IPS DF 19.7 (cell line): ENCODE data around the gene PIAS1.
"Not testable (repeated sequence)": the region's sequence is repeated elsewhere in the genome, so short reads cannot be mapped to it uniquely, and the experiment has no call there.

Experiments used
- DNase-seq: peaks from one replicate; pipeline ENCODE4 v3.0.0-alpha.2; 2013; ENCODE audit warnings: low read depth, low spot score

PIAS1 gene

DNA sequence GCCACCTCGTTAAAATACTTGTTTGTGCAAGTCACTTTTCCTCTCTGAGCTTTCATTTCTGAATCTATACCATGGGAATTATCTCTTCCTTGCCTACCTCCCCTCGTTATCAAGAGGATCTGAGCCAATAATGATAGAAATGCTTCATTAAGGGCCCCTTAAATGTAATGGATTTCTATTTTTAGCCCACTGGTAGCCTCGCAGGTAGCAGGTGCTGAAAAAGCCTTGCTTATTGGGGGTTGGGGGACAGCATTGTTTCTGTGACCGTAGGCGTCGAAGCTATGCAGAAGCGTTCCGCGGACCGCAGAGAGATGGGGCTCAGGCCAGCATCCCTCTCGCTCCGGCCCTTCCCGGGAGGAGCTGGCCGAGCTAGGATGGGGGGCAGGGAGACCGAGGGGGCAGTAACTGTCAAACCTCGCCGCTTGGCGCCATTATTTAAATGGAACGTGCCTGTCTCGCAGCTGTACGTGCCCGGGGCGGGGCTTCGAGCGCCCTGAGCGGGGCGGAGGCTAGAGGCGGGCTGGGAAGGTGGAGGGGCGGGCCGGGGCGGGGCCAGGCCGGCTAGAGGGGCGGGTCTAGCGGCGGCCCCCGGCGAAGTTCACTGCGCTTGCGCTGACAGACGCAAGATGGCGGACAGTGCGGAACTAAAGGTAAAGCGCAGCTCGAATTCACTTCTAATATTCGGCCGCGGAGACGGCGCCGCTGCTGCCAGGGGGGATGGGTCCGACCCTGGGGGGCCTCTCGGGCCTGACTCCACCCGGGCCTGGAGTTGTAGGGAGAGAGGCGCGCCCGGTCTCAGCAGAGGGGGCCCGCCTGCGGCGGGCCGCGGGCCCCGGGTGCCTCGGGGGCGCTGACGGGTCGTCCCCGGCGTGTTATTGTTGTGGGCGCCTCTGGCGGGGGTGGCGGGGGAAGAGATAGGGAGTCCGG, at the start of gene PIAS1:
PIAS1 (plus strand) TSS at position 615 of the 927 bp plus-strand sequence; CDS start at position 627, 12 bp downstream.
- DNase-seq = peak; percentile 60

DNA sequence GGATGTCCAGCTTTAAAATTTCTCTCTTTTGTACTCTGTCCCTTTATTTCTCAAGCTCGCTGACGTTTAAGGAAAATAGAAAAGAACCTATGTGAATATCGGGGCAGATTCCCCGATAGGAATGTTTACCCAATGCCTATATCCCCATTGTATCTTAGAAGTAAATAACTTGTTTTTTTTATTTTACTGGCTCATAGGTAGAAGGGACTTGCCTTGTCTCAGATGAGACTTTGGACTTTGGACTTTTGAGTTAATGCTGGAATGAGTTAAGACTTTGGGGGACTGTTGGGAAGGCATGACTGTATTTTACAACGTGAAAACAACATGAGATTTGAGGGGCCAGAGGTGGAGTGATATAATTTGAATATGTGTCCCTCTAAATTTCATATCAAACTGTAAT, 46.5 kb upstream of the PIAS1 start:
- DNase-seq = not testable (repeated sequence)

DNA sequence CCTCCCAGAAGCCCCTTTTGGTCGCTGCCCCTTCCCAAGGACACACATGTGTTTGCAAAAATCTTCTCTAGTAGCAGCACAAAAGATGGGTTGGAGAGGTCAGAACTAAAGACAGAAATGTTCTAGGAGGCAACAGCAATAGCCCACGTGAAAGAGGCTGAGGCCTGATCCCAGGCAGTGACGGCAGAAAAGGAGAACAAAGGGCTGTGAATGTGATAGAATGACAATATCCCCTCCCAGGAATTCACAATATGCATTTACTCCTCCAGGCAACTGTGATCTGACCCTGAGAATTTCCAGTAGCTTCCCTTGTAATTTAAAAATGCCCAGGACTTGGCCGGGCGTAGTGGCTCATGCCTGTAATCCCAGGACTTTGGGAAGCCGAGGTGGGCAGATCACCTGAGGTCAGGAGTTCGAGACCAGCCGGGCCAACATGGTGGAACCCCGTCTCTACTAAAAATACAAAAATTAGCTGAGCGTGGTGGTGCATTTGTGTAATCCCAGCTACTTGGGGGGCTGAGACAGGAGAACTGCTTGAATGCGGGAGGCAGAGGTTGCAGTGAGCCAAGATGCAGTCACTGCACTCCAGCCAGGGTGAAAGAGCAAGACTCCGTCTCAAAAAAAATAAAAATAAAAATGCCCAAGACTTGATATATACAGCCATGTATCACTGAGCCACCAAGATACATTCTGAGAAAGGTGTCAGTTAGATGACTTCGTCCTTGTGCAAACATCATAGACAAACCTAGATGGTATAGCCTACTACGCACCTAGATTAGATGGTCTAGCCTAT, 43.6 kb upstream of the PIAS1 start:
- peak; percentile 45 for DNase-seq

DNA sequence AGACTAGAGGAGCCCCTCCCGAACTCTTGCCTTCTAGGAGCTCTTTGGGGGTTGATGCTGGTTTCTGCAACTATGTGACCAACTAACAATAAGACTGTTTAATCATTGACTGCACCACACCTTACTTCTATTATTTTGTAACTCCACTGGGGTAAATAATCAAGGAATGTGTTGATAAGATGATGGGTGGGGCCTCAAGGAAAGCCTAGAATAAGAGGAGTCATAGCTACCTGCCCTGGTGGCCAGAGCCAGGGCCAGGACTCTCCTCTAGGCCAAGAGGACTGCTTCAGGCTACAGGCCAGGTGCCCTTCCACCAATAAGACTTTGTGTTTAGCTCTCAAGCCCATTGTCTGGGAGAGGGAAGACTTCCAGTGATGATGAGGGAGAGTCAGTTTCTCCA, 41.2 kb upstream of the PIAS1 start:
- no peak for DNase-seq

DNA sequence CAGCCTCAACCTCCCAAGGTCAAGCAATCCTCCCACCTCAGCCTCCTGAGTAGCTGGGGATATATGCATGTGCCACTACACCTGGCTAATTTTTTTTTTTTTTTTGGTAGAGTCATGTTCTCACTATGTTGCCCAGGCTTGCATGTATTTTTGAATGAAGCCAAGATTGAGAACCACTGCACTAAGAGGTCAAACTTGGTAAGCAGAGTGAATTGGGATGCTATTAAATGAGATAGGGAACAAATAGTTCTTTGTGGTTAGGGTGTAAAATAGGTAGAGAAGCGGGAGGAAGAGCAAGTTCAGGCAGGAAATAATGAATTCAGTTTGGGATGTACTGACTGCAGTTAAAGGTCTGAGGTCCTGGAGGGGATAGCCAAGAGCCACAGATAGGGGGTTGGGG, 39.9 kb upstream of the PIAS1 start:
- DNase-seq = no peak

DNA sequence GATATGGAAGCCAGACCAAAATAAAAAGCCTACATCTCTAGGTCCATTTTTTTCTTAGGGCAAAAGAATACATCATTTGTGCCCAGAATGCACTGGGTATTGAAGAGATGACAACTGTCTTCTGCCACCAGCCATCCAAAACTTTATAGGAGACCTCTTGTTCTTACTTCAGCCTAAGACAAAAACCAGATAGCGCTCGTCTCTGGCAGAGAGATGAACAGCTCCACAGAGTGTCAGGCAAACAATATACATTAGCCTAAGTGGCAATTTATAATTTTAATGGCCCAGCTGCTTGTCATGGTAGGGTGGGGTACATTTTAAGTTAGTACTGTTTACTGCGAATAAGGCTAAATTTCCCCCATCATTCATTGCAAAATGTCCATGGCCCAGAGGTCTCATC, 38.9 kb upstream of the PIAS1 start:
- no peak for DNase-seq

DNA sequence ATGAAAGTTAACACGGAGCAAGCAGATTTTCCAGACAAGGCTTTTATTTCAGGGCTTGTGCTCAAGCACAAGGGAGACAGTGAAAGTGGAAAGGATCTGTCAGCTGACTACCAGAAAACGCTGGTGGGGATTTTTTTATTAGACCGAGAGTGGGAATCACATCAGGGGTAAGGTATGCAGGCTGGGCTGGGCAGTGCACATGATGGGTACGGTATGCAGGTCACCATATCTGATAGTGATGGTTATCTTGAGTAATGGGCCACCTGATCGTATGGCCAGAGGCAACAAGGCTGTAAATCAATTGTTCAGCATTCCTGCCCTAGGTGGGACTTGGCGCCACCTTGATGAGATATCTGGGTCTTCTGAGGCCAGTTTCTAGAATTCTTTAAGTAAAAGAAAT, 36.9 kb upstream of the PIAS1 start:
- no peak for DNase-seq

DNA sequence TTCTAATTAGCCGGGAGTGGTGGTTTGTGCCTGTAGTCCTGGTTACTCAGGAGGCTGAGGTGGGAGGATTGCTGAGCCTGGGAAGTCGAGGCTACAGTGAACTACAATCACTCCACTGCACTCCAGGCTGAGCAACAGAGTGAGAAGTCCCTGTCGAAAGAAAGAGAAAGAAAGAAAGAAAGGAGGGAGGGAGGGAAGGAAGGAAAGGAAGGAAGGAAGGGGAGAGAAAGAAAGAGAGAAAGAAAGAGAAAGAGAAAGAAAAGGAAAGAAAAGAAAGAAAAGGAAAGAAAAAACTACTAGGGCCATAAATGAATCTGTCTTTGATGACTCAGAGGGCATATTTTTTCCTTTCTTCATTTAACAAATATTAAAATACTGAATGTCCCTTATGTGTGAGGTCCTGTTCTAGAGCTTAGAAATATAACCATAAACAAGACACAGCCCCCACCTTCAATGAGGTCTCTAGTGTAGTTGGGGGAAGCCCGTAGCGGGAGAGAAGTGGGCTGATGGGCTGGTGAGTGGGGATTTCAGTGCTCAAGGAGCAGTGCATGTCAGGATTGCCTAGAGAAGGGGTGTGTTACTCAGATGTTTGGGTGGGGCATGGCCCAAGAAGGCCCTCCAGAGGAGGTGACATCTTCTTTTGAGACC, 35.2 kb upstream of the PIAS1 start:
- no peak for DNase-seq

DNA sequence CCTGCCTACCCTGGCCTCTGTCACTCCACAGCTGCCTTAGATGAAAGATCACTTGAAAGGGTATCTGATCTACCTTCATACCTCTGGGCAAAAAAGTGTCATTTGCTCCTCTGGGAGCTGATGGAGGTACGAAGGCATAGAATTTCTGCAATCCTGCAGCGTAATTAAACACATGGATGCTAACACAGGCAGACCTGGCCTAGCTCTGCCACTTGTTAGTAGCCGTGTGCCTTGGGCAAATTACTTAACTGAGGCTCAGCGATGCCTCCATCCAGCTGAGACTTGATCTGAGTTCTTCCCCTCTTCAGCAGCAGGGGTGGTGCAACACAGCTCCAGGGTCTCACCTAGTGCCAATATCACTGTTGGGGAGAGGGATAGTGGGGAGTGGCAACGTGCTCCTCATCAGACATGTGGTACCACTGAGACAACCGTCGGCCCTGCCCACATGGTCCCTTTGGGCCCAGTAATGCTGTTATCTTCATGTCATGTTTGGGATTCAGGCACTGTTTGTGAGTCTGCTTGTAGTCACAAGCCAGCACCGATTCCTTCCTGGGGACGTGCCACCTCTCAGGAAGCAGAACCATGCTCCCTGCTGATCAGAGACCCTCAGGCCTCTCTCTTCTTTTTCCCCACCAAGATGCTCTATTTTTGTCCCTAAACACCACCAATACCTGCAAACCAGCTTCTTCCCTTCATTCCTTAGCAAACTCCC, 34.1 kb upstream of the PIAS1 start:
- DNase-seq = no peak

DNA sequence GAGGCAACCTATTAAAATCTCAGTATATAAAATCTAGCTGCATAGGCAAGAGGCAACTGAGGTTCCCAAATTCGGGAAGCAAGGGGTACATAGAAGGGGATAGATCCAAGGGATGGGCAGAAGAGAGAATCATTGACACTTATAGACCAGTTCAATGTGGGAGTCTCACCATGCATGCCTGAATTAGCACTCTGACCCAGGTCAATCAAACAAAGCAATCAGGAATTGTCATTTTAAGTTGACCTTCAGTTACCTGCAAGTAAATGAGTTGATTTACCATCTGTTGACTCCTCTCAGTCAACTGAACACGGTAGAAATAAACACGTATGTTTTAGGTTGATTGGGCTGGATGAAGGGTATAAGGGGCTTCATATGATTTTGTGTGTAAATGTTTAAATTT, 33.4 kb upstream of the PIAS1 start:
- DNase-seq = no peak

DNA sequence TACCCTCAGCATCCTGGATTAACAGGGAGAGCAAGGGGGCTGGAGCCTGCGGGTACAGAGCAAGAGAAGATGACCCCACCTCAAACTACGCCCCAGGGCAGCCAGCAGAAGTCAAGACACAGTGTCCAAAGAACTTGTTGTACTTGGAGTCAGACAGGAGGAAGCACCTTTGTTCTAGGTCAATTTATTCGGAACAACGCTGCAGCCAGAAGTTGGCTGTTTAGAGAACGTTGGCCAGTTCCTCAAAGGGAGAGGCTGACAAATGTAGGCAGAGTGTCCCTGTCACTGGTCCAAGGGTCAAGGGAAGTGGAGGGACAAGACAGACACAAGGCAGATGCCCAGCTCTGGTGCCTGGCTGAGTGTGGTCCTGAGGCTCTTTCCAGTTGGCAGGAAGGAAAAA, 32.1 kb upstream of the PIAS1 start:
- DNase-seq = no peak

DNA sequence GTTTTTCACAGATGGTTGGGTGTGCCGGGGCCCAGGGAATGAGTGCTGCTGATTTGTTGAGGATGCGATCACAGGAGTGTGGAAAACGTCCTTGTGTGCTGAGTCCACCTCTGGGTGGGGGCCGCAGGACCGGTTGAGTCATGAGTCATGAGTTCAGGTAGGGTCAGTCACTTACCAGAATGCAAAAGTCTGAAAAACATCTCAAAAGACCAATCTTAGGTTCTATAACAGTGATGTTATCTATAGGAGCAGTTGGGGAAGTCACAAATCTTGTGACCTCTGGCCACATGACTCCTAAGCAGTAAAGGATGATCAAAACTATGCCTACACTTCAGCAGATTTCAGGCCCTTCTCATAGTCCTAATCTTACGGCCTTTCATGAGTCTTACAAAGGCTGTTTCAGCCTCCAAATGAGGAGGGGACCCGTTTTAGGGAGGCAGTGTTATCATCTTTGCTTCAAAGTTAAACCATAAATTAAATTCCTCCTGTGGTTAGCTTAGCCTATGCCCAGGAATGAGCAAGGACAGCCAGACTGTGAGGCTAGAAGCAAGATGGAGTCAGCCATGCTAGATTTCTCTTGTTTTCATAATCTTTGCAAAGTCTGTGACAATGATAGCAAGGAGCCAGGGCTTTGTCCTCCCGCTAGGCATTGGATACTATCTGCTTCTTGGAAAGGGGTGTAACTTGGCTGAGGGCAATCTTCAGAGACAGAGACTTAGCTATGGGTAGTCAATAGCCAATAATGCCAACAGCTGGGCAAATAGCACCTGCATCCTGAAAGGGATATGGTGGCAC, 30.6 kb upstream of the PIAS1 start:
- DNase-seq = no peak

DNA sequence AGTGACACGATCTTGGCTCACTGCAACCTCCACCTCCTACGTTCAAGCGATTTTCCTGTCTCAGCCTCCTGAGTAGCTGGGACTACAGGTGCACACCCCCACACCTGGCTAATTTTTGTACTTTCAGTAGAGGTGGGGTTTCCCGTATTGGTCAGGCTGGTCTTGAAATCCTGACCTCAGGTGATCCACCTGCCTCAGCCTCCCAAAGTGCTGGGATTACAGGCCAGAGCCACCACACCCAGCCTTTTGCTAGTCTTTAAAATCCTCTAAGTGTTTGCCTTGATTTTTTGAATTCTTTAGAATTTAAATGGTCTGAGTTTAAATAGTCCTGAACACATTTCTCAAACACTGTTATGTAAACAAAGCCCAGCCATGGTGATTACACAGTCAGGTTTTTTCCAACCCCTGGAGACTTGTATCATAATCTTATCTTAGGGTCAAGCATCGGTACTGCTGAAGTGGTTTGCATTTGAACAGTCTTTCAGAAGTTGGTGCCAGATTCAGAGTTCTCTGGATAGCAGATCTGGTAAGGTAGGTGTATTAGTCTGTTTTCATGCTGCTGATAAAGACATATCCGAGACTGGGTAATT, 28.2 kb upstream of the PIAS1 start:
- no peak for DNase-seq

DNA sequence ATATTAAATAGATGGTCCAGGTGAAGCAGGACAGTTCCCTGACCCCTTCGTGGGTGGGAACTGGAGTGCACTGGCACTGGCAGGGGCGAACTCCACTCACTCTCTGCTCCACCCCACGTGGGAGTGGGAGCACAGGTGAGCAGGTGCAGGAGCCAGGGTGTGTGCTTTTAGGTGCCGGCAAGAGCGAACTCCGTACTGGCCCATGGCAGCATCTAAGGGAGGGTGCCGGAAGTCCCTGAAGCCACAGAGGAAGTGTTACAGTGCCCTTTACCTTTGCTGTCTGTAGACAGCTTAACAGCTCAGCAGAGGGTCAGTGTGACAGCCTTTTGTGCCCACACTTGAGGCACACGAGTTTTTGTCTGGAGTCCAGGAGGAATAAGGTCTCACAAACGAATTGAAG, 26.7 kb upstream of the PIAS1 start:
- no peak for DNase-seq

DNA sequence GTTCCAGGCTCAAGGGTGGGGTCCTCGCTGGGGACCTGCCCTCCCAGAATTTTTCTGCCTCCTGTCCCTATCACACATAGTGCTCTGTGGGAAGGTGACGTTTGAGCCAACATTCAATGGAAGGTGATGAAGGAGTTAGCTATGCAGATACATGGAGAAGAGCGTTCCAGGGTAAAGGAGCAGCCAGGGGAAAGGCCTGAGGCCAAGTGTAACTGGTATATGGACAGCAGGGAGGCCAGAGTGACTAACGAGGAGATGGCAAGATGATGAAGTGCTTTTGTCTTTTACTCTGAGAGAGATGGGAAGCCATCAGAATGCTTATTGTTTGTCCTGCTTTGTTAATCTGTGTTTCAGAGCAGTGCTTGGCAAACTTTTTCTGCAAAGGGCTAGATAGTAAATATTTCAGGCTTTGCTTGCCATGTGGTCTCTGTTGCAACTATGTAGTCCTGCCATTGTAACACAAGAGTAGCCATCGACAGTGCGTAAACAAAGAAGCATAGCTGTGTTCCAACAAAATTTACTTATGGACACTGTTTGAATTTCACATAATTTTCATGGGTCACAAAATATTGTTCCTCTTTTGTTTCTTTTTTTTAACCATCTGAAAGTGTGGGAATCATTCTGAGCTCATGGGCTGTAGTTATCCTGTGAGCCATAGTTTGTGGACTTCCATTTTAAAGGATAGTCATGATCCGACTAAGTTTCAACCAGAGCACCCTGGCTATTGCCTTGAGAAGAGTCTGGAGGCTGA, 25.8 kb upstream of the PIAS1 start:
- no peak for DNase-seq

DNA sequence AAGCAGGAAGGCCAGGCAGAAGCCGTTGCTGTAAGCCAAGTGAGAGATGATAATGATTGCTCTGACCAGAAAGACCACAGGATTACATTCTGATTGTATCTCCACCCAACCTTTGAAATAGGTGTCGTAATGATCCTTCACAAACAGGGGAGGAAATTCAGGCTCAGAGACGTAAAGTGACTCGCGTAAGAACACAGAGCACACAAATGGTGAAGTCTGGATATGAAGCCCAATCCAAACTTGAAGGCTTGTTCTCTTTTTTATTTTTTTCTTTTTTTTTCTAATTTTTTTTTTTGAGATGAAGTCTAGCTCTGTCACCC, 25.3 kb upstream of the PIAS1 start:
- DNase-seq = no peak

DNA sequence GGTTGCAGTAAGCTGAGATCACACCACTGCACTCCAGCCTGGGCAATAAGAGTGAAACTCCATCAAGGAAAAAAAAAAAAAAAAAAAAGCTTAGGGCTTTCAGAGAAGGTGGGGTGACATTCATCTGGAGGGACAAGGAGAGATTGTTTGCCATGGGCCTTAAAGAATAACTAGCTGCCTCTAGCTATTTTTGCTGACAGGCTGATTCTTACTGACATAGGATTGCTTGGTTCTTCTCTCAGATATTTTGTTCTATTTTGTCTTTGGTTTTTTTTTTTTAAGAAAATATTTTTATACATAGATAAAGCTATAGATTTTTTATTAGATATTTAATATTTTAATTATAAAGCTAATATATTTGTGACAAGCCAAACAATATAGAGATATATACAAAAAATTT, 24.2 kb upstream of the PIAS1 start:
- DNase-seq = no peak

DNA sequence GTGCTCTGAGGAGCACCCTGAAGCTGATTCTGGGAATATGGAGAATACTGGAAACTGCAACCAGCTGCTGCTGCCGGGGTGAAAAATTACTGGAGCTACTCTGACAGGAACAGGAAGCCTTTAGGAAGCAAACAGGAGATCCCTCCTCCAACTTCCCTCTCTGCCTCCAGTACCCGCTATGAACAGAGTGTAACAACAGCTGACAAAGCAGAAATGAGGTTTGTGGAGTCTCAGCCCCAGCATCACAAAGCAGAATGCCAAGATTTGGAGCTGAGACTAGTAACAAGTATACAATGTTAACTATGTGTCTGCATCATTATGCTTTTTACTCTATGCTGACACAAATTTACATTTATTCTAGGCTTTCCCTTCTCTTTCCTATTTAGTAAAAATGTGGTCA, 22.7 kb upstream of the PIAS1 start:
- DNase-seq = no peak

DNA sequence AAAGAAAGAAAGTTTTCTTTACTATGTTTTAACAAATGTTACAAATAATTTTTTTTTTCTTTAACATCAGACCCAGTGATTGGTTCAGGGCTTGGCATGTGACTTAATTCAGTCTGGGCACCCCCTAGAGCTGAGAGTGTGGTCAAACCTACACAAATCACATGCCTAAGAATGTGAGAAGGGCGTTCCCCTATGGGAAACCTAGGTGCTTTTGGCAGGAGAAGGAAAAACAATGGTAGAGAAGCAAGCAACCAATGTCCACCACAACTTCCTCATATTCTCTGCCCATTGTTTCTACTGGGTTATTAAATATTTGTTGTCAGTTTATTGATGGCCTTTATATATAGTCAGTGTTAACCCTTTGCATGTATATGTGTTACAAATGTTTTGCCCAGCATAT, 21.4 kb upstream of the PIAS1 start:
- DNase-seq = no peak

DNA sequence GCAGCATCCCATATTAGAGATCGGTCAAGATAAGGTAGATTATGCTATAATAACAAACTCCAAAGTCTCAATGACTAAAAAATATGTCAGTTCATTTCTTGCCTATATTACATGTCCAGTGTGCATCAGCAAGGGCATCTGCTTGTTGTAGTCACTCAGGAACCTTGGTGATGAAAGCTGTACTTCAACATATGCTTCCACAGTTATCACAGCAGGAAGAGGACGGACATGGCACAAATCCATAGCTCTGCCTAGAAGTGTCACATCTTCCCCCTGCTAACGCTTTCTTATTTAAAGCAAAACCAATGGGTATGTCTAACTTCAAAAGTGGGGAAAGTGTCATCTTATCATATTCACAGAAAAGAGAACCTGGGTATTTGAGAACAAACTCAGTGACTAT, 20.0 kb upstream of the PIAS1 start:
- DNase-seq = no peak
